ENCODE results near the gene VAV1. TPM values are rescaled to one million over a fixed set of nuclear protein-coding genes. Genes with fewer than 3 reads are reported as not detected.

The VAV1 gene
- total and polyA plus RNA-seq, 2 of the 13 experiments (the other 11 are each of a cell fraction or from before 2014, with no cell fraction given), result not detected

DNA sequence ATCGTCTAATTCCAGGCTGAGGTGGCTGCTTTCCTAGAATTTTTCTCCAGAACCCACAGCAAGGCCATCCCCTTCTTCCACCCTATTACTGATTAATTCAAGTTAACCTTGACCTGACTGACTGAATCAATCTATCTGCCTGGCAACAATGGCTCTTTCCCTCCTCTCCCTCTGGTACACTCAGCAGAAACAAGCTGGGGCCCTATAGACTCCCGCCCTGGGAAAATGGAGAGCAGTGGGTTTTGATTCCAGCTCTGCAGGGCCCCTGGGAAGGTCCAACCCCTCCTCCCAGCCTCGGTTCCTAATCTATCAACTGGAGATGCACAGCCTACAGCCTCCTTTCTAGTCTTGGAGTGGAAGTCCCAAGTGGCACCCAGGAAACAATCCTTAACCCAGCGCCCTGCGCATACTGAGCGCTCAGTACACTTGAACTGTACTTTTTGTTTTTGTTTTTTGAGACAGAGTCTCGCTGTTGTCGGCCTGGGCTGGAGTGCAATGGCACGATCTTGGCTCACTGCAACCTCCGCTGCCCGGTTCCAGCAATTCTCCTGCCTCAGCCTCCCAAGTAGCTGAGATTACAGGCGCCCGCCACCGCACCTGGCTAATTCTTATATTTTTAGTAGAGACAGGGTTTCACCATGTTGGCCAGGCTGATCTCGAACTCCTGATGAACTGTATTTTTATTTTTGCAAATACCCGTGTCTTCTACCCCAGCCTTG is 46.8 kb upstream of the VAV1 start (continued):
- TF ChIP-seq MLXIP (CRISPR knock-in tag; IDR thresholded peaks at IDR 0.05; ENCODE audit: borderline replicate concordance) (no peak), NFE2 (CRISPR knock-in tag; IDR thresholded peaks at IDR 0.05) (no peak), HES4 (CRISPR knock-in tag; IDR thresholded peaks at IDR 0.05; ENCODE audit: borderline replicate concordance) (no peak), RFX1 (IDR thresholded peaks at IDR 0.05) (no peak), MIXL1 (CRISPR knock-in tag; IDR thresholded peaks at IDR 0.05) (peak; percentile 80), SP5 (CRISPR knock-in tag; IDR thresholded peaks at IDR 0.05; ENCODE audit: borderline replicate concordance, low read depth) (no peak), ZNF546 (CRISPR knock-in tag; conservative IDR thresholded peaks at IDR 0.05) (no peak), ZNF234 (CRISPR knock-in tag; conservative IDR thresholded peaks at IDR 0.05) (no peak), ZNF329 (CRISPR knock-in tag; IDR thresholded peaks at IDR 0.05; ENCODE audit: low read depth) (no peak), ZNF382 (CRISPR knock-in tag; IDR thresholded peaks at IDR 0.05; ENCODE audit: borderline replicate concordance) (no peak), TP53 (CRISPR knock-in tag; conservative IDR thresholded peaks at IDR 0.05) (no peak), DNMT1 (CRISPR knock-in tag; IDR thresholded peaks at IDR 0.05) (no peak), NR2C2 (CRISPR knock-in tag; IDR thresholded peaks at IDR 0.05; ENCODE audit: borderline replicate concordance) (peak; percentile 66; the same call in 1 of the 2 replicates), ELF1 (CRISPR knock-in tag; IDR thresholded peaks at IDR 0.05) (no peak), MED1 (CRISPR knock-in tag; IDR thresholded peaks at IDR 0.05) (peak; percentile 76), ZNF7 (CRISPR knock-in tag; IDR thresholded peaks at IDR 0.05) (no peak), GATA4 (IDR thresholded peaks at IDR 0.05; ENCODE audit: borderline replicate concordance, low read depth) (no peak)
- TF ChIP-seq, protein P1, sequence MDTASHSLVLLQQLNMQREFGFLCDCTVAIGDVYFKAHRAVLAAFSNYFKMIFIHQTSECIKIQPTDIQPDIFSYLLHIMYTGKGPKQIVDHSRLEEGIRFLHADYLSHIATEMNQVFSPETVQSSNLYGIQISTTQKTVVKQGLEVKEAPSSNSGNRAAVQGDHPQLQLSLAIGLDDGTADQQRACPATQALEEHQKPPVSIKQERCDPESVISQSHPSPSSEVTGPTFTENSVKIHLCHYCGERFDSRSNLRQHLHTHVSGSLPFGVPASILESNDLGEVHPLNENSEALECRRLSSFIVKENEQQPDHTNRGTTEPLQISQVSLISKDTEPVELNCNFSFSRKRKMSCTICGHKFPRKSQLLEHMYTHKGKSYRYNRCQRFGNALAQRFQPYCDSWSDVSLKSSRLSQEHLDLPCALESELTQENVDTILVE (CRISPR knock-in tag; IDR thresholded peaks at IDR 0.05), result no peak
- TF ChIP-seq, protein P2, sequence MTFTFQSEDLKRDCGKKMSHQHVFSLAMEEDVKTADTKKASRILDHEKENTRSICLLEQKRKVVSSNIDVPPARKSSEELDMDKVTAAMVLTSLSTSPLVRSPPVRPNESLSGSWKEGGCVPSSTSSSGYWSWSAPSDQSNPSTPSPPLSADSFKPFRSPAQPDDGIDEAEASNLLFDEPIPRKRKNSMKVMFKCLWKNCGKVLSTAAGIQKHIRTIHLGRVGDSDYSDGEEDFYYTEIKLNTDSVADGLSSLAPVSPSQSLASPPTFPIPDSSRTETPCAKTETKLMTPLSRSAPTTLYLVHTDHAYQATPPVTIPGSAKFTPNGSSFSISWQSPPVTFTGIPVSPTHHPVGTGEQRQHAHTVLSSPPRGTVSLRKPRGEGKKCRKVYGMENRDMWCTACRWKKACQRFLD (CRISPR knock-in tag; IDR thresholded peaks at IDR 0.05; ENCODE audit: borderline replicate concordance), result no peak
- TF ChIP-seq, protein P3, sequence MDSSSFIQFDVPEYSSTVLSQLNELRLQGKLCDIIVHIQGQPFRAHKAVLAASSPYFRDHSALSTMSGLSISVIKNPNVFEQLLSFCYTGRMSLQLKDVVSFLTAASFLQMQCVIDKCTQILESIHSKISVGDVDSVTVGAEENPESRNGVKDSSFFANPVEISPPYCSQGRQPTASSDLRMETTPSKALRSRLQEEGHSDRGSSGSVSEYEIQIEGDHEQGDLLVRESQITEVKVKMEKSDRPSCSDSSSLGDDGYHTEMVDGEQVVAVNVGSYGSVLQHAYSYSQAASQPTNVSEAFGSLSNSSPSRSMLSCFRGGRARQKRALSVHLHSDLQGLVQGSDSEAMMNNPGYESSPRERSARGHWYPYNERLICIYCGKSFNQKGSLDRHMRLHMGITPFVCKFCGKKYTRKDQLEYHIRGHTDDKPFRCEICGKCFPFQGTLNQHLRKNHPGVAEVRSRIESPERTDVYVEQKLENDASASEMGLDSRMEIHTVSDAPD (CRISPR knock-in tag; IDR thresholded peaks at IDR 0.05), result no peak
